GM23248 (cell line): Measurements from ENCODE around the gene ZNRF1.

Source experiments
- EZH2 ChIP-seq: fragments of 200-600 bp; sonication (generic); IDR thresholded peaks from 2 replicates; pipeline ENCODE4 v1.6.1; 2018; ENCODE audit warnings: antibody characterized with exemption, mild to moderate bottlenecking; ENCODE audit not compliant: insufficient read depth, poor library complexity, severe bottlenecking
- EZH2phosphoT487 ChIP-seq: fragments of 200-600 bp; sonication (generic); IDR thresholded peaks from 2 replicates; pipeline ENCODE4 v1.6.1; 2018; ENCODE audit warnings: antibody characterized with exemption, moderate library complexity, mild to moderate bottlenecking, low read depth; ENCODE audit not compliant: insufficient read depth

DNA sequence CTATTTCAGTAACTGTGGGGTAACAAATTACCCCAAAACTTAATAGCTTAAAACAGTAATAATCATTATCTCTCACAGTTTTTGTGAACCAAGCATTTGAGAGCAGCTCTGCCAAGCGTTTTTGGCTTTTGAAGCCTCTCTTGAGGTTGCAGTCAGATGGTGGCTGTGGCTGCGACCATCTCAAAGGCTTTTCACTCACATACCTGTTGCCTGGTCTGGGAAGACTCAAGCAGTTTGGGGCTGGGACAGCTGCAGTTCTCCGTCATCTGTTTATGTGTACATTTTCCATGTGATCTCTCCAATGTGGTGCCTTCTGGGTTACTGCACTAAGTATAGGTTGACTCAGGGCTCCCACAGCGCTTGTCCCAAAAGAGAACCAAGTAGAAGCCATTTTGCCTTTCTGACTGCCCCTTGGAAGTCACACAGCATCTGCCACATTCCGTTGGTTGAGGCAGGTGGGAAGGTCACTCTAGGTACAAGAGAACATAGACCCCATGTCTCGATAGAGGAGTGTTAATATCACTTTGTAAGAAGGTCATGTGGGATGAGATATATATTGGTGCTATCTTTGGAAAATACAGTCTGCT is 68.1 kb downstream of the ZNRF1 start:
- no peak for TF ChIP-seq EZH2
- TF ChIP-seq EZH2phosphoT487, result no peak
